ENCODE measurements around the gene RPP40. TPM values are rescaled to one million over a fixed set of nuclear protein-coding genes. Genes with fewer than 3 reads are reported as not detected.

The RPP40 gene
- total RNA-seq, 1 experiment from 2014 or later: 15.9 TPM

DNA sequence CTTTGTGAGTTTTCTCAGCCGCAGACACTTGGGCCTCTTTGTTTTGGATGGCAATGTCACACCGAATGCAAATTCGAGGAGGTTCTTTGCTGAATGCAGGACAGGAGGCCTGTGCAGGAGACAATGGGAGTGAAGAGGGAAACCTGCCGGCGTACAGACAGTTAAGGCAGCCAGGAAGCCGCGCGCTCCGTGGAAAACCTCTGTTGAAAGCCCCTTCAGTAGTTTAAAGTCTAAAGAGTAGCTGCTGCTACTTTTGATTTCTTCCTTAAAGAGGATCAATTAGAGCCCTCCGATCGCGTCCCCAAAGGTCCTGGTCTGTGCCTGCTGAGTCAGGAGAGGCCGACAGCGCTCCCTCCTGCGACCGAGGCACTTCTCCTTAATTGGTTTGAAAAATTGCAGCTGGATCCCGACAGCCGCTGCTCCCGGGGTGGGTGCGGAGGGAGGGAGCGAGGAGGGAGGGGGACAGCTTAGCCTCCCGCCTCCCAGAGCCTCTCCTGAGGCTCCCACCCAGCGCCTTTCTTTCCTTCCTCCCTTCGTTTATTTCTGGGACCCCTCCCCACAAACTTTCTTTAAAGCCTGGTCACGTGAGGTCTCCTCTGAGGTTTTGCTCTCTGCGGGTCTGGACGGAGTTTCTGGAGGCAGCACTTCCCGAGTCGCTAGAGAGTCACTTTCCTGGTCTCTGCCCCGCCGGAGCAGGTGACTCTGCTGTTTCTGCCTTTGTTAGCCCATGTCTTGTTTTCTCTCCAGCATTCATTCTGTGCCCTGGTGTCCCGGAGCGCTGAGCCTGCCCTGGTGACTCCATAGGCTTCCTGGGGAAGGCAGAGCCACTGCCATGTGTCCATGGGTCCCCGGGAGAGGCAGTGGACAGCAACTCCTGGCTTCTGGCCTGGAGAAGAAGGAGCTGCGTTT, 22.3 kb upstream of the RPP40 start:
- TF ChIP-seq, protein P1, sequence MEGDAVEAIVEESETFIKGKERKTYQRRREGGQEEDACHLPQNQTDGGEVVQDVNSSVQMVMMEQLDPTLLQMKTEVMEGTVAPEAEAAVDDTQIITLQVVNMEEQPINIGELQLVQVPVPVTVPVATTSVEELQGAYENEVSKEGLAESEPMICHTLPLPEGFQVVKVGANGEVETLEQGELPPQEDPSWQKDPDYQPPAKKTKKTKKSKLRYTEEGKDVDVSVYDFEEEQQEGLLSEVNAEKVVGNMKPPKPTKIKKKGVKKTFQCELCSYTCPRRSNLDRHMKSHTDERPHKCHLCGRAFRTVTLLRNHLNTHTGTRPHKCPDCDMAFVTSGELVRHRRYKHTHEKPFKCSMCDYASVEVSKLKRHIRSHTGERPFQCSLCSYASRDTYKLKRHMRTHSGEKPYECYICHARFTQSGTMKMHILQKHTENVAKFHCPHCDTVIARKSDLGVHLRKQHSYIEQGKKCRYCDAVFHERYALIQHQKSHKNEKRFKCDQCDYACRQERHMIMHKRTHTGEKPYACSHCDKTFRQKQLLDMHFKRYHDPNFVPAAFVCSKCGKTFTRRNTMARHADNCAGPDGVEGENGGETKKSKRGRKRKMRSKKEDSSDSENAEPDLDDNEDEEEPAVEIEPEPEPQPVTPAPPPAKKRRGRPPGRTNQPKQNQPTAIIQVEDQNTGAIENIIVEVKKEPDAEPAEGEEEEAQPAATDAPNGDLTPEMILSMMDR (IDR thresholded peaks at IDR 0.05 in 2 of 3, conservative IDR thresholded peaks at IDR 0.05 in 1 of 3; ENCODE audit: borderline replicate concordance in 1 of 3, insufficient read depth in 1 of 3, low read depth in 2 of 3, low read length in 2 of 3): no peak
- TF ChIP-seq ELF1 (IDR thresholded peaks at IDR 0.05; ENCODE audit: borderline replicate concordance, low read depth) (no peak), ZNF274 (IDR thresholded peaks at IDR 0.05; ENCODE audit: low read depth, low read length) (no peak), CEBPB (IDR thresholded peaks at IDR 0.05; ENCODE audit: low read depth) (no peak), SP1 (IDR thresholded peaks at IDR 0.05; ENCODE audit: low read depth) (no peak), YY1 (IDR thresholded peaks at IDR 0.05; ENCODE audit: extremely low read depth, insufficient replicate concordance, low read depth, low read length) (no peak), EZH2phosphoT487 (IDR thresholded peaks at IDR 0.05; ENCODE audit: borderline replicate concordance) (no peak), TCF7L2 (IDR thresholded peaks at IDR 0.05; ENCODE audit: borderline replicate concordance, extremely low read depth, insufficient read depth, insufficient read length) (no peak), JUND (IDR thresholded peaks at IDR 0.05) (no peak)
- TF ChIP-seq, protein P2, sequence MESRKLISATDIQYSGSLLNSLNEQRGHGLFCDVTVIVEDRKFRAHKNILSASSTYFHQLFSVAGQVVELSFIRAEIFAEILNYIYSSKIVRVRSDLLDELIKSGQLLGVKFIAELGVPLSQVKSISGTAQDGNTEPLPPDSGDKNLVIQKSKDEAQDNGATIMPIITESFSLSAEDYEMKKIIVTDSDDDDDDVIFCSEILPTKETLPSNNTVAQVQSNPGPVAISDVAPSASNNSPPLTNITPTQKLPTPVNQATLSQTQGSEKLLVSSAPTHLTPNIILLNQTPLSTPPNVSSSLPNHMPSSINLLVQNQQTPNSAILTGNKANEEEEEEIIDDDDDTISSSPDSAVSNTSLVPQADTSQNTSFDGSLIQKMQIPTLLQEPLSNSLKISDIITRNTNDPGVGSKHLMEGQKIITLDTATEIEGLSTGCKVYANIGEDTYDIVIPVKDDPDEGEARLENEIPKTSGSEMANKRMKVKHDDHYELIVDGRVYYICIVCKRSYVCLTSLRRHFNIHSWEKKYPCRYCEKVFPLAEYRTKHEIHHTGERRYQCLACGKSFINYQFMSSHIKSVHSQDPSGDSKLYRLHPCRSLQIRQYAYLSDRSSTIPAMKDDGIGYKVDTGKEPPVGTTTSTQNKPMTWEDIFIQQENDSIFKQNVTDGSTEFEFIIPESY (IDR thresholded peaks at IDR 0.05; ENCODE audit: extremely low read depth, insufficient replicate concordance, low read length): no peak
- BruUV-seq (replicated peaks): no TSS peak
- intact Hi-C loops (cut with micrococcal nuclease): no loop called here
- ChIA-PET POLR2A (no interaction called here), CTCF (no interaction called here), RAD21 (ENCODE audit: low non-redundant PET in 1 of 2, low total read pairs in 2 of 2, uncharacterized antibody in 2 of 2, unreplicated experiment in 2 of 2) (no interaction called here)
- ATAC-seq (no peak), DNase-seq (ENCODE audit: low read depth, low spot score) (no peak)
- H3K9ac ChIP-seq (ENCODE audit: low read length): no peak overlapping the region
- no peaks in the 10 kb centered on the region for H3K9me2 ChIP-seq (ENCODE audit: insufficient read depth)
- no peaks in the 10 kb centered on the region for H3K36me3 ChIP-seq (ENCODE audit: control insufficient read depth in 1 of 2, insufficient read depth in 2 of 2, low read length in 2 of 2)
- H4K20me1 ChIP-seq (ENCODE audit: insufficient read depth): no peaks in the 10 kb centered on the region
- no peaks in the 10 kb centered on the region for H3K79me2 ChIP-seq (ENCODE audit: insufficient read depth, low read length)
- peaks cover 0 to 8% of the 10 kb centered on the region in 2 experiments; a peak in 2 of 4 replicates for H3K4me1 ChIP-seq (ENCODE audit: control insufficient read depth in 1 of 2, insufficient read depth in 2 of 2, low read length in 2 of 2)
- H3K9me3 ChIP-seq (ENCODE audit: control insufficient read depth in 1 of 2, insufficient read depth in 1 of 2, low read depth in 1 of 2, low read length in 2 of 2): no peaks in the 10 kb centered on the region
- H2AFZ ChIP-seq (ENCODE audit: low read depth, low read length, poor library complexity, severe bottlenecking): no peak overlapping the region
- H3K27ac ChIP-seq (ENCODE audit: low read depth, low read length): no peak overlapping the region
- no peak overlapping the region for H3K4me3 ChIP-seq (replicated peaks in 1 of 2; ENCODE audit: low read depth in 1 of 2, low read length in 2 of 2)
- no peaks in the 10 kb centered on the region for H3K27me3 ChIP-seq (ENCODE audit: insufficient read depth, low read length)
- H3K4me2 ChIP-seq (ENCODE audit: low read length): no peak overlapping the region
